HG03354 (cell line): ENCODE data around the gene LURAP1L.

Experiments
- ATAC-seq: cut with Tn5 transposase; IDR thresholded peaks from one replicate; pipeline ENCODE4 v1.9.1; 2021; ENCODE audit warnings: mild to moderate bottlenecking; ENCODE audit not compliant: unreplicated experiment, poor library complexity, severe bottlenecking

Gene LURAP1L

DNA sequence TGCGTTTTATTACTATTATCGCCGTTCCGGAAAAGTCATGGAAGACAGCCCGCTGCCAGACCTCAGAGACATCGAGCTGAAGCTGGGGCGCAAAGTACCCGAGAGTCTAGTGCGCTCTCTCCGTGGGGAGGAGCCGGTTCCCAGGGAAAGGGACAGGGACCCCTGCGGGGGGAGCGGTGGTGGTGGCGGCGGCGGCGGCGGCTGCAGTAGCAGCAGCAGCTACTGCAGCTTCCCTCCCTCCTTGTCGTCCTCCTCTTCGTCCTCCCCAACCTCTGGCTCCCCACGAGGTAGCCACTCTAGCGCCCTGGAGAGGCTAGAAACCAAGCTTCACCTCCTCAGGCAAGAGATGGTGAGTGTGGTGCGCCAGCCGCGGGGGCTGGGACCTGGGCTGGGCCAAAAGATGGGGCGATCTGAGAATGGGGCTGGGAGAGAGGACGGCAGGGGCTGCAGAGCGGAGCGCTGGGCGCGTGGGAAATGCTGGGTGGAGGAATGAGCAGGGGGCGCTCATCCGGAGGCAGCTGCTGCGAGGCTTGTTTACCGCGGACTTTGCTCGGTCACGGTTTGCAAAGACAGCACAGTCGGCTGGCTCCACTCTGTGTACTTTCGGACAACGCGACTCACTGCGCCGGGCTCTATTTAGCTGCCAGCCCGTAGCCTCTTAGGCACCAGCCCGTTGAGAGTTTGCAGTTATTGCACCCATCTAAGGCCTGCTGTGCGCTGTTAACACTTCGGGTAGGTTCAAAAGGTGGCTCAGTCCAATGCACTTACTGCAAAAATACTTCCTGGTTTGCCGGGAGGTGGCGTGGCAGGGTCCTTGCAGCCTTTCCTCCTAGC lies 1.1 kb downstream of the LURAP1L start:
- ATAC-seq, result peak; percentile 76

DNA sequence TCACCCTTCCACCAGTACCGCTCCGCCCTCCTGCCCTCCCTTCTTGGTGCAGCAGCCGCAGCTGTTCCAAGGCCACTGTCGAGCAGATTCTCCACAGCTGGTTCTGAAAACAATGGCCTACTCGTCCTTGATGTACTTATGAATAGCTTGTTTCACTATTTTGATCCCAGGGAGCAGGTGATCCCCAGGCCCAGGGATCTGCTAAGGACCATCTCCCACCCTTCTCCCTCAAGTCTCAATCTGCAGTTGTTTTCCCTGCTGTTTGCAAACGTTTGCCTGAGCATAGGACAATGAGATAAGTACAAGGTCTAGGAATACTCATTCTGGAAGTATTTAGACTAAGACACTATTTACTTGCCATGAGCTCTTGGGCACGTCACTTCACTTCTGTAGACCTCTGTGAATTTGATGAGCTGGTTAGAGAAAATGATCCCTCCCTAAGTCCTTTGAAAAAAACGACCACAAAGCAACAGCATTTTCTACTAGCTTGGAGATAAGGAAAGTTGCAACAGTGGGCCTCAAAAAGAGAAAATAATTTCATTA lies 1.8 kb downstream of the LURAP1L start:
- ATAC-seq, result no peak

DNA sequence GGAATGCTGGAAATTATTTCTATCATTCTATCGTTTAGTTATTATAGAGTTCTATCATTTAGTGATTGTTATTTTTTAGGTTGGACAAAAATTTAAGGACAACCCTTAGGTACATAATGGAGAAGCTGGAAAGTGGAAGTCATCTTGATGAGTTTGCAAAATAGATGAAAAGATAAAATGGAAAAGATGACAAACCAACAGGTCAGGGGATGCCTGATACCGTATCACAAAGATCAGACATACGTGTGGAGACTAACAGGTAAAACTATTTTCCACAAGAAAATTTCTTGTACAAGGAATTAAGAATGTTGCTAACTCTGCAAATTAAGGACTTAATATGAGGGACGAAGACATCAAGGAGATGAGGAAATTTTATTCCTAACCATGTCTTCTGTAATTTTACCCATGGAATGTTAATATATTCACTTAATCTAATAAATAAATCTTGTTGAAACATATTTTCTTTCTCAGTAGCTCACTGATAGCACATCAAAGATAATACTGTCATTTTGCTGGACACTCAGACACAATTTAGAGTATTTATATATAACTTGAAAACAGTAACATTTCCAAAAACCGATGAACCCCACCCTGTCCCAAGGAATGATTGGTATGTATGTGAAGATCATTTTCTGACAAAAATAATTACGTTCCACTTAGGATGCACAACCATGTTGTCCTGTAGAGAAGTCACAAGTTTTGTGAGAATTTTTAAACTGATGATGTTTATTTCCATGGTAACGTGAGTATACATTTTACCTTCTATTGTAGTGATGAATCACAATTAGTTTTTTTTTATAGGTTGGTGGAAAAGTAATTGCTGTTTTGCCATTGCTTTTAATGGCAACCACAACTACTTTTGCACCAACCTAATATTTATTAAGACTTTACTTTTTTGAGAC lies 2.6 kb downstream of the LURAP1L start:
- ATAC-seq, result no peak

DNA sequence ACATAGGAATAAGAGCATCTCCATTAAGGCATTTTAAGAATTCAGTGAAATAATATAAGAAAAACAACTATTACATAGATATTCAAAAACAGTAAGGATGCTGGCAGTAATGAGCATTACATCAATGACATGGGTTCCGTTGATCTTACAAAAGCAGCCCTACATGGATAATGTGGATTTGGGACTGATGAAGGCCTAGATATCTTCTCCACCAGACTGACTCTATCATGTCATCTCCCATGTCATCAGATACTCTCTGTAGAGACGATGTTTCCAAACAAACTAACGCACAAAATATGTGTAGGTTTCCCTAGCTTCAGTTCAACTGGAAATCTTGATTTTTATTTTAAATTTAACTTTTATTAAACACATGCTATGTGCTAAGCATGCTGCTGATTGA lies 3.6 kb downstream of the LURAP1L start:
- ATAC-seq, result no peak

DNA sequence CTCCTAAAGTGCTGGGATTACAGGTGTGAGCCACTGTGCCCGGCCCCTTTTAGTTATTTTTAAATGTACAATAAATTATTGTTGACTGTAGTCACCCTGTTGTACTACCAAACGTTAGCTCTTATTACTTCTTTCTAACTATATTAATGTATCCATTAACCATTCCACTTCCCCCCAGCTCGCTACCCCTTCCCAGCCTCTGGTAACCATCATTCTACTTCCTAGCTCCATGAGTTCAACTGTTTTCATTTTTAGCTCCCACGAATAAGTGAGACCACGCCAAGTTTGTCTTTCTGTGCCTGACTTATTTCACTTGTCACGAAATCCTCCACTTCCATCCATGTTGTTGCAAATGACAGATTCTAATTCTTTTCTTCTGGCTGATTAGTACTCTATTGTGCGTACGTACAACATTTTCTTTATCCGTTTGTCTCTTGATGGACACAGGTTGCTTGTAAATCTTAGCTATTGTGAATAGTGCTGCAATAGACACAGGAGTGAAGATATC lies 6.5 kb downstream of the LURAP1L start:
- ATAC-seq, result no peak

DNA sequence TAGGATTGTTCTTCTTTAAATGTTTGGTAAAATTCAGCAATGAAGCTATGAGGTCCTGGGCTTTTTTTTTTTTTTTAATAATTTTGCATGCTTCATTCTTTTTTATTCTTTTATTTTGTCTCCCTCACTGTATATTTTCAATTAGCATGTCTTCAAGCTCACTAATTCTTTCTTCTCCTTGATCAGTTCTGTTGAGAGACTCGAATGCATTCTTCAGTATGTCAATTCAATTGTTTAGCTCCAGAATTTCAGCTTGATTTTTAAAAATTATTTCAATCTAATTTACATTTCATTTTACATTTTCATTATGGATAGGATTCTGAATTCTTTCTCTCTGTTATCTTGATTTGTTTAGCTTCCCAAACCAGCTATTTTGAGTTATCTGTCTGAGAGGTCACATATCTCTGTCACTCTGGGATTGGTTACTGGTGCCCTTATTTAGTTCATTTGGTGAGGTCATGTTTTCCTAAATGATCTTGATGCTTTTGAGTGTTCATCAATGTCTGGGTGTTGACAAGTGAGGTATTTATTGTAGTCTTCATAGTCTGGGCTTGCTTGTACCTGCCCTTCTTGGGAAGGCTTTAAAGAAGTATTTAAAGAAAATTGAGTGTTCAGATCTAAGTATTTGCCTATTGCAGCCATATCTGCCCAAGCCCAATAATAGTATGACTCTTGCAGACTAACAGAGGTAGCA lies 9.1 kb downstream of the LURAP1L start:
- ATAC-seq, result no peak

DNA sequence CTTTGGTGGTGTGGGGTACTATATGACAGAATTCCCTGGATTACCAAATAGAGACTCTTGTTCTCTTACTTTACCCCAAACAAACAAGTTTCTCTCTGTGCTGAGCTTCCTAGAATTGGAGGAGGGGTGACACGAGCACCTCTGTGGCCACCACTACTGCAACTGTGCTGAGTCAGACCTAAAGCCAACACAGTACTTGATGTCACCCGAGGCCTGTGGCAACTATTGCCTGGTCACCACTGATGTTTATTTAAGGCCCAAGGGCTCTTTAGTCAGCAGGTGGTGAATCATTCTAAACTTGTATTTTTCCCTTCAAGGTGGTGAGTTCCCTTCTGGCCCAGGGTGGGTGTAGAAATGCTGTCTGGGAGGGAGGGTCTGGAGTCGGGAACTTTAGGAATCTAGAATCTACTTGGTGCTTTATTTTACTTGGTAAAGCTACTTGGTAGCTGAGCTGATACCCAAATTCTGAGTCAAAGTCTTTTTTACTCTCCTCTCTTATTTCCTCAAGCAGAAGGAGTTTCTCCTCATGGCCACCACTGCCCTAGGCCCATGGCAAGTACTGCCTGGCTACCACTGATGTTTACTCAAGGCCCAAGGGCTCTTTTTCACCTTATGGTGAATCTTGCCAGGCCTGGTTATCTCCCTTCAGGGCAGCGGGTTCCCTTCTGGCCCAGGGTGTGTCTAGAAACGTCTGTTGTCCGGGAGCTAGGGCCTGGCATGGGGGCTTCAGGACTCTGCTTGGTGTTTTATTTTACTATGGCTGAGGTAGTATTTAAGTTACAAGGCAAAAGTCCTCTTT lies 9.8 kb downstream of the LURAP1L start:
- peak; percentile 68 for ATAC-seq

DNA sequence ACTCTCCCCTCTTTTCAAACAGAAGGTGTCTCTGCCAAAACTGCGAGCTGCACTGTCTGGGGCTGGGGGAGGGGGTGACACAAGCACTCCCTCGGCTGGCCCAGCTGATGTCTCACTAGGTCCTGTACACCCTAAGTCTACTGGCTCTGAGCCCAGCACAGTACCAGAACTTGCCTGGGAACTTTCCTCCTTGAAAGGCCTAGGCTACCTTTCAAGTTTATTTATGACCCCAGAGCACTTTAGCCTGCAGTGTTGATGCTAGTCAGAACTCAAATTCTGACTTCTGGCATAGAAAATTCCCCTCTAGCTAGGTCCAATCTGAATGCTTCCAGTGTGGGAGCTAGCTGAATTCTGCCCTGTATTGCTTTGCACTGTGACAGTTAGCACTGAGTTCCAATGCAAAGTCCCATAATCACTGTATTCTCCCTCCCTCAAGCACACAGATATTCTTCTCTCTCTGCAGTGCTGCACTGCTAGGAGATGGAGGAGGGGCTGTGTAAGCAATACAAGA lies 10.5 kb downstream of the LURAP1L start:
- no peak for ATAC-seq

DNA sequence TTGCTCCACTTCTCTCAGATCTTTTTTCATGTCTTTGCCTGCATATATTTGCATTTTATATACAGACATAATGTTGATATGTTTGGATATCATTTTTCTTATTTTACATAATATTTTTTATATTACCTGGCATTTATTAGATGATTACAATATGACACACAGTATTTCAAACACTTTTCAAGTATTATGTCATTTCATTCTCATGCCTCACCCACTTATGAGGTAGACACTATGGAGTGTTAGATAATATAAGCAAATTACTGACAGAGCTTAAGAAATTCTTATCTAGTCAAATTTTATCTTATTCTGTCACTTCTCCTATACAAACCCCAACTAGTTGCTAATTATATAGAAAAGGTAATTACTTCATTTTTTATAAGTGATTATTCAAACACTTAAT lies 11.1 kb downstream of the LURAP1L start:
- ATAC-seq, result no peak

DNA sequence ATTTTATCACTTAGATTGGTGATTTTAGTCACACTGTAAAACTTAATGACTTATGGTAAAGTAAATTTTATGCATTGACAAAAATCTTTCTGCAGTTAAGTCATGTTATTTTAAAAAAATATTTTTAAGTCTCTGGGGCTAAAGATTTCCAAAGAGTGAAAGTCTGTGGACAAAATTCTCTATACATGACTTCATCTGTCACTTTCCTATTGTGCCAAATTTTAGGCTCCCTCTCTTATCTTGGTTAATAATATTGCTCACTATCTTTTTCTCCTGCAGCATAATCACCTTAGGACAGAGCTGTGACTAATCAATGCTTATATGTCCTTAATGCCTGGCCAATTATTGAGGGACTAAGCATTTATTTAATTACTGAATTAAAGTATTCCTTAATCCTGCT lies 15.2 kb downstream of the LURAP1L start:
- no peak for ATAC-seq

DNA sequence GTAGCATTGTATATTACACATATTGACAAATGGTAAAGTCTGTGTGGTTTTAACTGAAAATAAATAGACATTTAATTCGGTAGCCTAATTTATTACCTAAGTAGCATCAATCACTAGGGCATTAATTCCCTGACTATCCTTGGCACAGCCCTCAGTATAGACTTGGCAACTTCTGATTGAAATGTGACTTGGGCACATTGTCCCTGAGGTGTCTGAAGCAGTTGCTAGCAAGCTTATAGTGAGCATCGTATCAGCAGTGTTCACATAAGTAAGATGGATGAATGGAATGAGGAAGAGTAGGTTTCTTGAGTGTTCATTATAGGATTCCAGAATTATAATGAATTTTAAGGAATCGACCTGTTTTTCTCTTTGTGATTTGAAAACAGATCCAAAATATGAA lies 16.1 kb downstream of the LURAP1L start:
- ATAC-seq, result no peak

DNA sequence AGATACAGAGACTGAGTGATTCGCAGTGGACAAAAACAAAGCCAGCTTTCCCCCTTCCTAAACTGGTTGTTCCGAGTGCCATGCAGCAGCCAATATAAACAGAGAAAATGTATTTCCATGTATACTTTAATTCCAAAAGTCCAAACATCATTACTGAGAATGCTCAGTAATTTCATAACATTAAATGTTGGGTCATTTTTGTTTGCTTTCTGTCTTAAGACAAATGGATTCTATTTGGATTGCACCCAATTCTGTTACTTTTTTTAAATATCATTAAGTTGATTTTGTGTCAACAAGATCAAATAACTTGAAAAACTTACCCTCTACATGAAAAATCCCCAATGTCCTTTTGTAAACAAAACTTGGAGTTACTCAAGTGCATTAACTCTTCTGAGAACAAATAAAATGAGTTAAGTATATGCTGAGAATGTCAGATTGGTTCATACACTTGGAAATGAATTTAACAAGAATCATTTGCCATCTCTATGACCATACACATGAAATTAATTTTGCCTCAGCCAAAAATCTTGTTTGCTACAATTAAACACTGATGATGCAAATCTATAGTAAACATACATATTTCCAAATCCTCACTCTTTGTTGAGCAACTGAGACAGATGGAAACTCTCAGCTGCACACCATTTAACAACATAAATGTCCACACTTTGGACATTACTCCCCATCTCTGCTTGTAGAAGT lies 19.4 kb downstream of the LURAP1L start:
- no peak for ATAC-seq

DNA sequence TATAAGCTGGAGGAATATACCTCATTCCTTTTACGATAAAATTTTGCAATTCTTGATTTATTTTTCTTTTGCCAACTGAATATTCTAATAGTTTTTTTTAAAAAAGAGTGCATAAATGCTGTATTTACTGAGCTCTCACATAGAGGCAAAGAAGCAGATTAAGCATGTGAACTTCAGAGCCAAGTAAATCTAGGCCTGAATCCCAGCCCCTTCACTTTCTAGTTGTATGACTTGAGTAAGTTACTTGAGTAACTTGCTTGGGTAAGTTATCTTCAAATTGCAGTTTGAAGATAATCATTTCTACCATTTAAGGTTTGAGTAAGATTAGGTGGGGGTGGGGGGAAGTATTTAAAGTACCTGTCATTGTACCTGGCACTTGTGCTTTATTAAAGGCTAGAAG lies 21.8 kb downstream of the LURAP1L start:
- no peak for ATAC-seq

DNA sequence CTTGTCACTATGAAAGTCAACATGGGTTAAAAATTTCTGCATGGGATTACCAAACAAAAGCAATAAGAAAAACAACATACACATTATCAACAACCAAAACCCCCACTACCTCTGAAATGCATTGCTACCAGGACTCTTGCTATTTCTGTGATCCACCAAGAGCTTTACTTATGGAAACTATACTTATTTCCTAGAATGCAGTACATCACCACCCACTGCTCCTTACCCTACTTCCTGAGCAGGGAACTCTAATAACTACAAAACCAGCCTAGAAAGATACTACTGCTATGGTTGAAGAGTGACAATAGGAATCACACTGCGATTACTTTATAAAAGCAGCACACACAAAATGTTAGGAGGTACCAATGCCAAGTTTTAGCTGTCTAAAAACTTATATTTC lies 22.2 kb downstream of the LURAP1L start:
- ATAC-seq, result no peak

DNA sequence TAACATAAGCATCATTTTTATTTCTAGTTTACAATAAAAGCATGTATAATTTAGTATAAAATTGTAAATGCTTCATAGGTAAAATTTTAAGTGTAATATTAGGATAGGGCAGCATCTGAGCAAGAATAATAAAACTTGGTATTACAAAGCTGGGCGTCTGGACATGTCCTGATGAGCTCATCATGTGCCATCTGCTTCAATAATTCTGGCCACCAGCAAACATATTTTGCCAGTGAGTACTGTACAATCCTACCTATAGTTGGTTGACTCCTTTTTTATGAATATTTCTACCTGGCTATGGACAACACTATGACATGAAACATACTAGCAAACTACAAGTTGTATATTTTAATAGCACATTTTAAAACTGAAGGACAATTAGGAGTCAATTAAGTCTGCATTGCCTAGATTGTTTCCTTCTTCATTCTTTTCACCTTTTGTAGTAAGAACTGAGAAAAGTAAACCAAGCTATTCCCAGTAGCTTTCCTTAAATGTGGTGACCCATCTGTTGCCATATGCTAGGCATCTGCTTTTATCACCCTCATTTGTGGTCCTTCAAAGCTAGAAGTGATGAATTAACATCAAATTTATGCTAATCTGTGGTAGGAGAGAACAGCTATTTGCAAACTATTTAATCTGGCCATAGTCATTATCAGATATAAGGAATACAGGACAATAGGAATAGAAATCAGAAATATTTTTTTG lies 23.4 kb downstream of the LURAP1L start:
- ATAC-seq, result no peak

DNA sequence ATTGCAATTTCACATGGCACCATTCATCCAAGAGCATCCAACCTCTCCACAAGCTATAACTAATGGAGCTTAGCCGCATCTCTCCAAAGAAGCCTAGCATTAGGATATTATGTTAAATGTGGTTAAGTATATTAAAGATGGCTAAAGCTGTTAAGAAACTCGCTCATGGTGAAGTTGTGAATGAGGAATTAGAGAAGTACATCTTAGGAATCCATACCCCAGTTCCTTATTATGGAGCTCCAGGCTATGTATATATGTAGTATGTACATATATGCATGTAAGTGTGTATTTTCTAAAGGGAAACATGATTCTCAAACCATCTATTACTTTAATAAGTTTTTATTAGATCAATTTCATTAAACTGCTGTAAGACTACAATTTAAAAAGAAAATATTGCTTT lies 26.4 kb downstream of the LURAP1L start:
- ATAC-seq, result no peak

DNA sequence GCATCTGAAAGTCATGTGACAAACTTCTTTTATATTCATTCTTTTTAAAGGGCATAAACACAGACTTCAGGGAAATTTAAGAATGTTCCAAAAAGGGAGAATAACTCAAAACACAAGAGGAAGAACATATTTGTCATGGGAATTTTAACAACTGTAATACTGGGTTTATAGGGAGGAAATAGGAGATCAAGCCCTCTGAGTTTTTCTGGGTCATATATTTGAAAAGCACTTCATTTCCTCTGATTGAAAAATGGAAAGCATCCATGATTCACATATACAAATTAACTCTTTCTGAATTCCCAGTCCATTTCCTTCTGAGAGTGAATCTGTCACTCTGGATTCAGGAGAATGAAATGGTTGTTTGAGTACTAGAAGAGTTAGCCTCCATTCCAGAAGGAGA lies 26.8 kb downstream of the LURAP1L start:
- no peak for ATAC-seq

DNA sequence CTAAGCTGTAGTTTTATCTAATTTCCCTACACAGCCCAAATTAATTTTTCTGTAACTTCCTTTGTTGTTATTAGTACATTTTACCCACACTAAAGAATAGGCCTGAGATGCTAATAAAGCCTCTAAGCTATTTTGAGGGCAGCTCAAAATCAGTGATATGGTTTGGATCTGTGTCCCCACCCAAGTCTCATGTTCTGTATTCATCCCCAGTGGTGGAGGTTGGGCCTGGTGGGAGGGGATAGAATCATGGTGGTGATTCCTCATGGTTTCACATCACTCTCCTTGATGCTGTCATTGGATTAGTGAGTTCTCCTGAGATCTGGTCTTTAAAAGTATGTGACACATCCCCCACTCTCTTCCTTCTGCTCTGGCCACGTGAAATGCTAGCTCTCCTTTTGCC lies 27.3 kb downstream of the LURAP1L start:
- no peak for ATAC-seq
